HepG2 (cell line): ENCODE results near the gene BICDL2. TPM values are rescaled to one million over a fixed set of nuclear protein-coding genes. Genes with fewer than 3 reads are reported as not detected.

ENCODE experiments used
- CBX1 ChIP-seq: IDR thresholded peaks from one replicate; pipeline ENCODE4 v1.6.1; 2016; ENCODE audit warnings: antibody characterized with exemption, low read depth
- MAF1 ChIP-seq: sonication (generic); formaldehyde crosslinking; IDR thresholded peaks from 2 replicates; pipeline ENCODE4 v1.5.0; 2020; ENCODE audit warnings: missing genetic modification reagents, borderline replicate concordance
- NFAT5 ChIP-seq: sonication (generic); formaldehyde crosslinking; IDR thresholded peaks from 2 replicates; pipeline ENCODE4 v1.4.0; 2020; ENCODE audit warnings: missing genetic modification reagents
- PITX1 ChIP-seq: sonication (generic); formaldehyde crosslinking; IDR thresholded peaks from 2 replicates; pipeline ENCODE4 v1.5.1; 2020; ENCODE audit warnings: mild to moderate bottlenecking, missing genetic modification reagents
- RBFOX2 ChIP-seq: fragments of 200-400 bp; formaldehyde crosslinking; IDR thresholded peaks from 2 replicates; pipeline ENCODE4 v1.6.1; 2017; ENCODE audit warnings: low read depth, mild to moderate bottlenecking, low read length
- SIN3B ChIP-seq: fragments of 150-350 bp; IDR thresholded peaks from 2 replicates; pipeline ENCODE4 v1.6.1; 2014; ENCODE audit warnings: low read length
- SUZ12 ChIP-seq: fragments of 150-350 bp; IDR thresholded peaks from 2 replicates; pipeline ENCODE4 v1.6.1; 2014; ENCODE audit warnings: low read depth, low read length
- ZKSCAN8 ChIP-seq: IDR thresholded peaks from 2 replicates; pipeline ENCODE4 v1.6.1; 2016; ENCODE audit warnings: borderline replicate concordance, missing genetic modification reagents, missing compliant biosample characterization
- ZNF207 ChIP-seq: fragments of 450-650 bp; IDR thresholded peaks from 2 replicates; pipeline ENCODE4 v1.6.1; 2016; ENCODE audit warnings: antibody characterized with exemption, borderline replicate concordance
- ZNF44 ChIP-seq: sonication (generic); formaldehyde crosslinking; IDR thresholded peaks from 2 replicates; pipeline ENCODE4 v1.5.1; 2020; ENCODE audit warnings: mild to moderate bottlenecking, missing genetic modification reagents
- polyA plus RNA-seq, 8 experiments: library from polyadenylated mRNA; depleted of rRNA in 3 of 8; stranded (reverse) in 7 of 8; unstranded in 1 of 8; fragments of >200 nt; fragmentation: Illumina TruSeq in 4 of 8; extraction: Trizol in 4 of 8; gene quantifications; 2 replicates each; pipeline versions ENCODE4 v1.2.1 to v1.2.3, GENCODE V29; 2011 to 2016; ENCODE audit warnings: low read depth in 4 of 8, missing spikeins in 1 of 8, mixed read lengths in 1 of 8; ENCODE audit not compliant: insufficient read depth in 1 of 8
- total RNA-seq, 5 experiments: library from RNA; depleted of rRNA; stranded (reverse); fragments of >200 nt; fragmentation: Illumina TruSeq; extraction: Trizol; gene quantifications; 2 replicates each; pipeline ENCODE4 v1.2.3, GENCODE V29; 2016; ENCODE audit warnings: low read depth in 1 of 5
- TF ChIP-seq, protein P1 (sequence below): sonication (generic); formaldehyde crosslinking; IDR thresholded peaks from 2 replicates; pipeline ENCODE4 v1.4.0; 2020; ENCODE audit warnings: missing genetic modification reagents
- TF ChIP-seq, protein P2 (sequence below): sonication (generic); formaldehyde crosslinking; IDR thresholded peaks from 2 replicates; pipeline ENCODE4 v1.5.0; 2020; ENCODE audit warnings: mild to moderate bottlenecking, missing genetic modification reagents
- TF ChIP-seq, protein P3 (sequence below): sonication (generic); formaldehyde crosslinking; IDR thresholded peaks from 2 replicates; pipeline ENCODE4 v1.4.0; 2020; ENCODE audit warnings: missing genetic modification reagents

BICDL2 gene
- total and polyA plus RNA-seq, 2 of the 13 experiments (the other 11 are each of a cell fraction or from before 2014, with no cell fraction given): 0.12 TPM; not detected in 1

GRCh38 chr16:3023415-3023668 is 13.4 kb downstream of the BICDL2 start (continued):
- TF ChIP-seq NFAT5 (no peak), SIN3B (no peak), MAF1 (CRISPR knock-in tag) (no peak), ZNF44 (CRISPR knock-in tag) (no peak), CBX1 (no peak), PITX1 (CRISPR knock-in tag) (0 out of 2 replicates have a peak, but pooled peaks have one; percentile 13), RBFOX2 (no peak), SUZ12 (no peak), ZKSCAN8 (CRISPR knock-in tag) (no peak), ZNF207 (no peak)
- TF ChIP-seq, protein P1, sequence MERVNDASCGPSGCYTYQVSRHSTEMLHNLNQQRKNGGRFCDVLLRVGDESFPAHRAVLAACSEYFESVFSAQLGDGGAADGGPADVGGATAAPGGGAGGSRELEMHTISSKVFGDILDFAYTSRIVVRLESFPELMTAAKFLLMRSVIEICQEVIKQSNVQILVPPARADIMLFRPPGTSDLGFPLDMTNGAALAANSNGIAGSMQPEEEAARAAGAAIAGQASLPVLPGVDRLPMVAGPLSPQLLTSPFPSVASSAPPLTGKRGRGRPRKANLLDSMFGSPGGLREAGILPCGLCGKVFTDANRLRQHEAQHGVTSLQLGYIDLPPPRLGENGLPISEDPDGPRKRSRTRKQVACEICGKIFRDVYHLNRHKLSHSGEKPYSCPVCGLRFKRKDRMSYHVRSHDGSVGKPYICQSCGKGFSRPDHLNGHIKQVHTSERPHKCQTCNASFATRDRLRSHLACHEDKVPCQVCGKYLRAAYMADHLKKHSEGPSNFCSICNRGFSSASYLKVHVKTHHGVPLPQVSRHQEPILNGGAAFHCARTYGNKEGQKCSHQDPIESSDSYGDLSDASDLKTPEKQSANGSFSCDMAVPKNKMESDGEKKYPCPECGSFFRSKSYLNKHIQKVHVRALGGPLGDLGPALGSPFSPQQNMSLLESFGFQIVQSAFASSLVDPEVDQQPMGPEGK (CRISPR knock-in tag): 0 out of 2 replicates have a peak, but pooled peaks have one; percentile 3
- TF ChIP-seq, protein P2, sequence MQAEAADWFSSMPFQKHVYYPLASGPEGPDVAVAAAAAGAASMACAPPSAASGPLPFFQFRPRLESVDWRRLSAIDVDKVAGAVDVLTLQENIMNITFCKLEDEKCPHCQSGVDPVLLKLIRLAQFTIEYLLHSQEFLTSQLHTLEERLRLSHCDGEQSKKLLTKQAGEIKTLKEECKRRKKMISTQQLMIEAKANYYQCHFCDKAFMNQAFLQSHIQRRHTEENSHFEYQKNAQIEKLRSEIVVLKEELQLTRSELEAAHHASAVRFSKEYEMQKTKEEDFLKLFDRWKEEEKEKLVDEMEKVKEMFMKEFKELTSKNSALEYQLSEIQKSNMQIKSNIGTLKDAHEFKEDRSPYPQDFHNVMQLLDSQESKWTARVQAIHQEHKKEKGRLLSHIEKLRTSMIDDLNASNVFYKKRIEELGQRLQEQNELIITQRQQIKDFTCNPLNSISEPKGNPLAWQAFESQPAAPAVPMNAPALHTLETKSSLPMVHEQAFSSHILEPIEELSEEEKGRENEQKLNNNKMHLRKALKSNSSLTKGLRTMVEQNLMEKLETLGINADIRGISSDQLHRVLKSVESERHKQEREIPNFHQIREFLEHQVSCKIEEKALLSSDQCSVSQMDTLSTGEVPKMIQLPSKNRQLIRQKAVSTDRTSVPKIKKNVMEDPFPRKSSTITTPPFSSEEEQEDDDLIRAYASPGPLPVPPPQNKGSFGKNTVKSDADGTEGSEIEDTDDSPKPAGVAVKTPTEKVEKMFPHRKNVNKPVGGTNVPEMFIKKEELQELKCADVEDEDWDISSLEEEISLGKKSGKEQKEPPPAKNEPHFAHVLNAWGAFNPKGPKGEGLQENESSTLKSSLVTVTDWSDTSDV (CRISPR knock-in tag): 0 out of 2 replicates have a peak, but pooled peaks have one; percentile 1
- TF ChIP-seq, protein P3, sequence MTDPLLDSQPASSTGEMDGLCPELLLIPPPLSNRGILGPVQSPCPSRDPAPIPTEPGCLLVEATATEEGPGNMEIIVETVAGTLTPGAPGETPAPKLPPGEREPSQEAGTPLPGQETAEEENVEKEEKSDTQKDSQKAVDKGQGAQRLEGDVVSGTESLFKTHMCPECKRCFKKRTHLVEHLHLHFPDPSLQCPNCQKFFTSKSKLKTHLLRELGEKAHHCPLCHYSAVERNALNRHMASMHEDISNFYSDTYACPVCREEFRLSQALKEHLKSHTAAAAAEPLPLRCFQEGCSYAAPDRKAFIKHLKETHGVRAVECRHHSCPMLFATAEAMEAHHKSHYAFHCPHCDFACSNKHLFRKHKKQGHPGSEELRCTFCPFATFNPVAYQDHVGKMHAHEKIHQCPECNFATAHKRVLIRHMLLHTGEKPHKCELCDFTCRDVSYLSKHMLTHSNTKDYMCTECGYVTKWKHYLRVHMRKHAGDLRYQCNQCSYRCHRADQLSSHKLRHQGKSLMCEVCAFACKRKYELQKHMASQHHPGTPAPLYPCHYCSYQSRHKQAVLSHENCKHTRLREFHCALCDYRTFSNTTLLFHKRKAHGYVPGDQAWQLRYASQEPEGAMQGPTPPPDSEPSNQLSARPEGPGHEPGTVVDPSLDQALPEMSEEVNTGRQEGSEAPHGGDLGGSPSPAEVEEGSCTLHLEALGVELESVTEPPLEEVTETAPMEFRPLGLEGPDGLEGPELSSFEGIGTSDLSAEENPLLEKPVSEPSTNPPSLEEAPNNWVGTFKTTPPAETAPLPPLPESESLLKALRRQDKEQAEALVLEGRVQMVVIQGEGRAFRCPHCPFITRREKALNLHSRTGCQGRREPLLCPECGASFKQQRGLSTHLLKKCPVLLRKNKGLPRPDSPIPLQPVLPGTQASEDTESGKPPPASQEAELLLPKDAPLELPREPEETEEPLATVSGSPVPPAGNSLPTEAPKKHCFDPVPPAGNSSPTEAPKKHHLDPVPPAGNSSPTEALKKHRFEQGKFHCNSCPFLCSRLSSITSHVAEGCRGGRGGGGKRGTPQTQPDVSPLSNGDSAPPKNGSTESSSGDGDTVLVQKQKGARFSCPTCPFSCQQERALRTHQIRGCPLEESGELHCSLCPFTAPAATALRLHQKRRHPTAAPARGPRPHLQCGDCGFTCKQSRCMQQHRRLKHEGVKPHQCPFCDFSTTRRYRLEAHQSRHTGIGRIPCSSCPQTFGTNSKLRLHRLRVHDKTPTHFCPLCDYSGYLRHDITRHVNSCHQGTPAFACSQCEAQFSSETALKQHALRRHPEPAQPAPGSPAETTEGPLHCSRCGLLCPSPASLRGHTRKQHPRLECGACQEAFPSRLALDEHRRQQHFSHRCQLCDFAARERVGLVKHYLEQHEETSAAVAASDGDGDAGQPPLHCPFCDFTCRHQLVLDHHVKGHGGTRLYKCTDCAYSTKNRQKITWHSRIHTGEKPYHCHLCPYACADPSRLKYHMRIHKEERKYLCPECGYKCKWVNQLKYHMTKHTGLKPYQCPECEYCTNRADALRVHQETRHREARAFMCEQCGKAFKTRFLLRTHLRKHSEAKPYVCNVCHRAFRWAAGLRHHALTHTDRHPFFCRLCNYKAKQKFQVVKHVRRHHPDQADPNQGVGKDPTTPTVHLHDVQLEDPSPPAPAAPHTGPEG (CRISPR knock-in tag): no peak
